NOMO-1 treated with DMSO at 0.1 percent for 48 hours (cell line): Measurements from ENCODE around the gene PLS3.

Experiments used
- DNase-seq: peaks from one replicate; lab custom pipeline; 2025; ENCODE audit not compliant: unreplicated experiment; lab: John Stamatoyannopoulos, UW

PLS3 gene

GRCh38 chrX:115687595-115687994, 126.6 kb downstream of the PLS3 start:
- no peak for DNase-seq

- DNase-seq, result no peak
Observed at GRCh38 chrX:115689931-115690330, 129.0 kb downstream of the PLS3 start.

GRCh38 chrX:115690511-115691216, 129.7 kb downstream of the PLS3 start:
- peak; percentile 48 for DNase-seq

- DNase-seq, result no peak
Observed at GRCh38 chrX:115693476-115693875, 132.5 kb downstream of the PLS3 start.

- no peak for DNase-seq
Observed at GRCh38 chrX:115694028-115694427, 133.1 kb downstream of the PLS3 start.

- no peak for DNase-seq
Observed at GRCh38 chrX:115696039-115696438, 135.1 kb downstream of the PLS3 start.

- no peak for DNase-seq
Observed at GRCh38 chrX:115696939-115697338, 136.0 kb downstream of the PLS3 start.

GRCh38 chrX:115697806-115698205, 136.8 kb downstream of the PLS3 start:
- no peak for DNase-seq
